ENCODE results near the gene KRTAP10-7. TPM values are rescaled to one million over a fixed set of nuclear protein-coding genes. Genes with fewer than 3 reads are reported as not detected.

KRTAP10-7 gene
- total RNA-seq, 1 experiment from 2014 or later = not detected

GRCh38 chr21:44603109-44603875 is 2.9 kb downstream of the KRTAP10-7 start:
- H3K23ac ChIP-seq (ENCODE audit: insufficient read length, low read depth, low read length) = no peak overlapping the region
- H4K91ac ChIP-seq (ENCODE audit: insufficient read length, low read depth, low read length) = no peak overlapping the region
- H4K20me1 ChIP-seq (ENCODE audit: control insufficient read depth, insufficient read depth, insufficient read length) = no peaks in the 10 kb centered on the region
- no peak overlapping the region for H3K4ac ChIP-seq (ENCODE audit: low read depth, low read length)
- no peak overlapping the region for H3K27ac ChIP-seq (ENCODE audit: insufficient read length, low read depth, low read length)
- H2AFZ ChIP-seq (ENCODE audit: low read length) = no peak overlapping the region
- no peak overlapping the region for H2BK5ac ChIP-seq (ENCODE audit: insufficient read length, low read length)
- H3K14ac ChIP-seq (ENCODE audit: insufficient read depth, low read length) = no peak overlapping the region
- no peak overlapping the region for H3K9ac ChIP-seq (ENCODE audit: extremely low read depth, insufficient read length, low read length)
- Mint-ChIP-seq H3K36me3 (ENCODE audit: insufficient read depth in 1 of 3, low read depth in 3 of 3) (peaks cover 0 to 4% (median 0%) of the 10 kb centered on the region in 3 experiments; a peak in 1 of 7 replicates), H3K27ac (no peak overlapping the region), H3K4me3 (no peak overlapping the region), H3K27me3 (ENCODE audit: low read depth) (peaks cover 14% of the 10 kb centered on the region), H3K9me3 (peaks cover 0 to 2% of the 10 kb centered on the region in 2 experiments; a peak in 2 of 5 replicates), H3K4me1 (peaks cover 21 to 25% of the 10 kb centered on the region in 2 experiments)
- H4K8ac ChIP-seq (replicated peaks; ENCODE audit: insufficient read length, low read depth, low read length) = no peak overlapping the region
- H3K4me1 ChIP-seq (ENCODE audit: insufficient read depth, low read length) = no peaks in the 10 kb centered on the region
- no peak overlapping the region for H2BK20ac ChIP-seq (ENCODE audit: low read depth, low read length, poor library complexity, severe bottlenecking)
- no peak overlapping the region for H3K4me2 ChIP-seq (ENCODE audit: insufficient read depth, insufficient read length, low read length)
- no peak overlapping the region for H2AK5ac ChIP-seq (ENCODE audit: insufficient read length, low read length)
- no peaks in the 10 kb centered on the region for H3K23me2 ChIP-seq (ENCODE audit: insufficient read length, low read depth, low read length, poor library complexity, severe bottlenecking)
- no peak overlapping the region for H3K56ac ChIP-seq (ENCODE audit: insufficient read length, low read depth, low read length)
- no peak overlapping the region for H4K5ac ChIP-seq (ENCODE audit: insufficient read length, low read depth, low read length)
- no CpG with 5 or more reads among the region's 17 CpGs for WGBS (ENCODE audit: extremely low coverage, insufficient read length, low lambda C conversion rate)
- no peak overlapping the region for H3K18ac ChIP-seq (ENCODE audit: insufficient read length, low read depth, low read length)
- no peaks in the 10 kb centered on the region for H3K9me3 ChIP-seq (ENCODE audit: control insufficient read depth, low read depth, low read length)
- no peak overlapping the region for H2BK12ac ChIP-seq (ENCODE audit: insufficient read length, low read depth, low read length)
- no peaks in the 10 kb centered on the region for H3K27me3 ChIP-seq (ENCODE audit: insufficient read depth, low read length)
- no peaks in the 10 kb centered on the region for H3K79me1 ChIP-seq (ENCODE audit: insufficient read depth, low read depth, low read length, poor library complexity, severe bottlenecking)
- H3K79me2 ChIP-seq (ENCODE audit: insufficient read depth, low read length) = no peaks in the 10 kb centered on the region
- TF ChIP-seq CTCF (conservative IDR thresholded peaks at IDR 0.05) = no peak
- H2BK120ac ChIP-seq (ENCODE audit: low read depth, low read length, poor library complexity, severe bottlenecking) = no peak overlapping the region
- H2BK15ac ChIP-seq (ENCODE audit: low read depth, low read length) = no peak overlapping the region
- H3T11ph ChIP-seq (ENCODE audit: low read length) = no peak overlapping the region
- no peak for DNase-seq

All from H9 (cell line).